Measurements from ENCODE around the gene HYCC1. TPM values are rescaled to one million over a fixed set of nuclear protein-coding genes. Genes with fewer than 3 reads are reported as not detected.

Gene HYCC1
- total and polyA plus RNA-seq, 2 experiments from 2014 or later, result 55.4 to 181 TPM

DNA sequence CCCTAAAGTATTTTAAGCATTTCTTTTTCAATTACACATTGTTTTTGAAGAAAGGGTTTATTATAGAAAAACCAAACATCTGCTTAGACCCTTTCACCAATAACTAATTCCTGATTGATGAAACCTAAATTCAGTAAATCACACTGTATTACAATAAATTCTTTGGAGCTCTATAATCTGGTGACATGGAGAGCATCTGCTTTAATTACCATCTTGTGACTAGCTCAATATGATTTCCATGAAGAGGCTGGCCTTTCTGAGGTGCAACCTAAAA is 9.7 kb downstream of the HYCC1 start:
- no peaks in the 10 kb centered on the region for H3K36me3 Mint-ChIP-seq (ENCODE audit: low read depth)
- Histone ChIP-seq H4K20me1 (replicated peaks; ENCODE audit: insufficient read depth) (no peaks in the 10 kb centered on the region; the same call in 1 of the 2 replicates), H3K4me2 (peak overlapping the region; percentile 27; the same call in 1 of the 2 replicates)

More for the DNA sequence above, 9.7 kb downstream of the HYCC1 start:
- no peak for DNase-seq (ENCODE audit: low spot score)
- TF ChIP-seq, protein P1, sequence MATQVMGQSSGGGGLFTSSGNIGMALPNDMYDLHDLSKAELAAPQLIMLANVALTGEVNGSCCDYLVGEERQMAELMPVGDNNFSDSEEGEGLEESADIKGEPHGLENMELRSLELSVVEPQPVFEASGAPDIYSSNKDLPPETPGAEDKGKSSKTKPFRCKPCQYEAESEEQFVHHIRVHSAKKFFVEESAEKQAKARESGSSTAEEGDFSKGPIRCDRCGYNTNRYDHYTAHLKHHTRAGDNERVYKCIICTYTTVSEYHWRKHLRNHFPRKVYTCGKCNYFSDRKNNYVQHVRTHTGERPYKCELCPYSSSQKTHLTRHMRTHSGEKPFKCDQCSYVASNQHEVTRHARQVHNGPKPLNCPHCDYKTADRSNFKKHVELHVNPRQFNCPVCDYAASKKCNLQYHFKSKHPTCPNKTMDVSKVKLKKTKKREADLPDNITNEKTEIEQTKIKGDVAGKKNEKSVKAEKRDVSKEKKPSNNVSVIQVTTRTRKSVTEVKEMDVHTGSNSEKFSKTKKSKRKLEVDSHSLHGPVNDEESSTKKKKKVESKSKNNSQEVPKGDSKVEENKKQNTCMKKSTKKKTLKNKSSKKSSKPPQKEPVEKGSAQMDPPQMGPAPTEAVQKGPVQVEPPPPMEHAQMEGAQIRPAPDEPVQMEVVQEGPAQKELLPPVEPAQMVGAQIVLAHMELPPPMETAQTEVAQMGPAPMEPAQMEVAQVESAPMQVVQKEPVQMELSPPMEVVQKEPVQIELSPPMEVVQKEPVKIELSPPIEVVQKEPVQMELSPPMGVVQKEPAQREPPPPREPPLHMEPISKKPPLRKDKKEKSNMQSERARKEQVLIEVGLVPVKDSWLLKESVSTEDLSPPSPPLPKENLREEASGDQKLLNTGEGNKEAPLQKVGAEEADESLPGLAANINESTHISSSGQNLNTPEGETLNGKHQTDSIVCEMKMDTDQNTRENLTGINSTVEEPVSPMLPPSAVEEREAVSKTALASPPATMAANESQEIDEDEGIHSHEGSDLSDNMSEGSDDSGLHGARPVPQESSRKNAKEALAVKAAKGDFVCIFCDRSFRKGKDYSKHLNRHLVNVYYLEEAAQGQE (IDR thresholded peaks at IDR 0.05; ENCODE audit: unreplicated experiment), result no peak
- TF ChIP-seq, protein P2, sequence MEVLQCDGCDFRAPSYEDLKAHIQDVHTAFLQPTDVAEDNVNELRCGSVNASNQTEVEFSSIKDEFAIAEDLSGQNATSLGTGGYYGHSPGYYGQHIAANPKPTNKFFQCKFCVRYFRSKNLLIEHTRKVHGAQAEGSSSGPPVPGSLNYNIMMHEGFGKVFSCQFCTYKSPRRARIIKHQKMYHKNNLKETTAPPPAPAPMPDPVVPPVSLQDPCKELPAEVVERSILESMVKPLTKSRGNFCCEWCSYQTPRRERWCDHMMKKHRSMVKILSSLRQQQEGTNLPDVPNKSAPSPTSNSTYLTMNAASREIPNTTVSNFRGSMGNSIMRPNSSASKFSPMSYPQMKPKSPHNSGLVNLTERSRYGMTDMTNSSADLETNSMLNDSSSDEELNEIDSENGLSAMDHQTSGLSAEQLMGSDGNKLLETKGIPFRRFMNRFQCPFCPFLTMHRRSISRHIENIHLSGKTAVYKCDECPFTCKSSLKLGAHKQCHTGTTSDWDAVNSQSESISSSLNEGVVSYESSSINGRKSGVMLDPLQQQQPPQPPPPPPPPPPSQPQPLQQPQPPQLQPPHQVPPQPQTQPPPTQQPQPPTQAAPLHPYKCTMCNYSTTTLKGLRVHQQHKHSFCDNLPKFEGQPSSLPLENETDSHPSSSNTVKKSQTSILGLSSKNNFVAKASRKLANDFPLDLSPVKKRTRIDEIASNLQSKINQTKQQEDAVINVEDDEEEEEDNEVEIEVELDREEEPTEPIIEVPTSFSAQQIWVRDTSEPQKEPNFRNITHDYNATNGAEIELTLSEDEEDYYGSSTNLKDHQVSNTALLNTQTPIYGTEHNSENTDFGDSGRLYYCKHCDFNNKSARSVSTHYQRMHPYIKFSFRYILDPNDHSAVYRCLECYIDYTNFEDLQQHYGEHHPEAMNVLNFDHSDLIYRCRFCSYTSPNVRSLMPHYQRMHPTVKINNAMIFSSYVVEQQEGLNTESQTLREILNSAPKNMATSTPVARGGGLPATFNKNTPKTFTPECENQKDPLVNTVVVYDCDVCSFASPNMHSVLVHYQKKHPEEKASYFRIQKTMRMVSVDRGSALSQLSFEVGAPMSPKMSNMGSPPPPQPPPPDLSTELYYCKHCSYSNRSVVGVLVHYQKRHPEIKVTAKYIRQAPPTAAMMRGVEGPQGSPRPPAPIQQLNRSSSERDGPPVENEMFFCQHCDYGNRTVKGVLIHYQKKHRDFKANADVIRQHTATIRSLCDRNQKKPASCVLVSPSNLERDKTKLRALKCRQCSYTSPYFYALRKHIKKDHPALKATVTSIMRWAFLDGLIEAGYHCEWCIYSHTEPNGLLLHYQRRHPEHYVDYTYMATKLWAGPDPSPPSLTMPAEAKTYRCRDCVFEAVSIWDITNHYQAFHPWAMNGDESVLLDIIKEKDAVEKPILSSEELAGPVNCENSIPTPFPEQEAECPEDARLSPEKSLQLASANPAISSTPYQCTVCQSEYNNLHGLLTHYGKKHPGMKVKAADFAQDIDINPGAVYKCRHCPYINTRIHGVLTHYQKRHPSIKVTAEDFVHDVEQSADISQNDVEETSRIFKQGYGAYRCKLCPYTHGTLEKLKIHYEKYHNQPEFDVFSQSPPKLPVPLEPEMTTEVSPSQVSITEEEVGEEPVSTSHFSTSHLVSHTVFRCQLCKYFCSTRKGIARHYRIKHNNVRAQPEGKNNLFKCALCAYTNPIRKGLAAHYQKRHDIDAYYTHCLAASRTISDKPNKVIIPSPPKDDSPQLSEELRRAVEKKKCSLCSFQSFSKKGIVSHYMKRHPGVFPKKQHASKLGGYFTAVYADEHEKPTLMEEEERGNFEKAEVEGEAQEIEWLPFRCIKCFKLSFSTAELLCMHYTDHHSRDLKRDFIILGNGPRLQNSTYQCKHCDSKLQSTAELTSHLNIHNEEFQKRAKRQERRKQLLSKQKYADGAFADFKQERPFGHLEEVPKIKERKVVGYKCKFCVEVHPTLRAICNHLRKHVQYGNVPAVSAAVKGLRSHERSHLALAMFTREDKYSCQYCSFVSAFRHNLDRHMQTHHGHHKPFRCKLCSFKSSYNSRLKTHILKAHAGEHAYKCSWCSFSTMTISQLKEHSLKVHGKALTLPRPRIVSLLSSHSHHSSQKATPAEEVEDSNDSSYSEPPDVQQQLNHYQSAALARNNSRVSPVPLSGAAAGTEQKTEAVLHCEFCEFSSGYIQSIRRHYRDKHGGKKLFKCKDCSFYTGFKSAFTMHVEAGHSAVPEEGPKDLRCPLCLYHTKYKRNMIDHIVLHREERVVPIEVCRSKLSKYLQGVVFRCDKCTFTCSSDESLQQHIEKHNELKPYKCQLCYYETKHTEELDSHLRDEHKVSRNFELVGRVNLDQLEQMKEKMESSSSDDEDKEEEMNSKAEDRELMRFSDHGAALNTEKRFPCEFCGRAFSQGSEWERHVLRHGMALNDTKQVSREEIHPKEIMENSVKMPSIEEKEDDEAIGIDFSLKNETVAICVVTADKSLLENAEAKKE (CRISPR knock-in tag; IDR thresholded peaks at IDR 0.05), result no peak
- Histone ChIP-seq H2AFZ (no peak overlapping the region), H3F3A (replicated peaks; ENCODE audit: low read depth) (no peaks in the 10 kb centered on the region), H3K9me2 (ENCODE audit: insufficient read depth) (no peaks in the 10 kb centered on the region), H3K36me3 (ENCODE audit: insufficient read depth) (no peaks in the 10 kb centered on the region), H3K27ac (ENCODE audit: low read depth) (no peak overlapping the region), H3K27me3 (ENCODE audit: insufficient read depth) (no peaks in the 10 kb centered on the region), H3K4me3 (no peak overlapping the region), H3K79me2 (replicated peaks; ENCODE audit: insufficient read depth) (peaks cover 100% of the 10 kb centered on the region), H3K4me1 (ENCODE audit: insufficient read depth) (peaks cover 72% of the 10 kb centered on the region)
- Mint-ChIP-seq H3K9me3 (no peaks in the 10 kb centered on the region), H3K4me1 (peaks cover 47% of the 10 kb centered on the region), H3K4me3 (no peak overlapping the region), H3K27me3 (ENCODE audit: insufficient read depth, low read depth, poor library complexity) (no peaks in the 10 kb centered on the region), H3K27ac (no peak overlapping the region)
- no peak for ATAC-seq

Data from GM23338 (cell line).